NCI-H2107 treated with DMSO at 0.1 percent for 48 hours (cell line): ENCODE results near the gene ENTR1.
A peak's percentile ranks its signal among the peaks of the same experiment; 100 is the strongest.

ENCODE experiments used
- DNase-seq: peaks from one replicate; lab custom pipeline; 2025; ENCODE audit not compliant: unreplicated experiment; lab: John Stamatoyannopoulos, UW

Gene ENTR1, protein sequence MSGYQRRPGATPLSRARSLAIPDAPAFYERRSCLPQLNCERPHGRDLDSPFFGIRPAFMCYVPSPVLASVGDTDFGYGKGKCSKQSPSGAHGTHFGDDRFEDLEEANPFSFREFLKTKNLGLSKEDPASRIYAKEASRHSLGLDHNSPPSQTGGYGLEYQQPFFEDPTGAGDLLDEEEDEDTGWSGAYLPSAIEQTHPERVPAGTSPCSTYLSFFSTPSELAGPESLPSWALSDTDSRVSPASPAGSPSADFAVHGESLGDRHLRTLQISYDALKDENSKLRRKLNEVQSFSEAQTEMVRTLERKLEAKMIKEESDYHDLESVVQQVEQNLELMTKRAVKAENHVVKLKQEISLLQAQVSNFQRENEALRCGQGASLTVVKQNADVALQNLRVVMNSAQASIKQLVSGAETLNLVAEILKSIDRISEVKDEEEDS

DNA sequence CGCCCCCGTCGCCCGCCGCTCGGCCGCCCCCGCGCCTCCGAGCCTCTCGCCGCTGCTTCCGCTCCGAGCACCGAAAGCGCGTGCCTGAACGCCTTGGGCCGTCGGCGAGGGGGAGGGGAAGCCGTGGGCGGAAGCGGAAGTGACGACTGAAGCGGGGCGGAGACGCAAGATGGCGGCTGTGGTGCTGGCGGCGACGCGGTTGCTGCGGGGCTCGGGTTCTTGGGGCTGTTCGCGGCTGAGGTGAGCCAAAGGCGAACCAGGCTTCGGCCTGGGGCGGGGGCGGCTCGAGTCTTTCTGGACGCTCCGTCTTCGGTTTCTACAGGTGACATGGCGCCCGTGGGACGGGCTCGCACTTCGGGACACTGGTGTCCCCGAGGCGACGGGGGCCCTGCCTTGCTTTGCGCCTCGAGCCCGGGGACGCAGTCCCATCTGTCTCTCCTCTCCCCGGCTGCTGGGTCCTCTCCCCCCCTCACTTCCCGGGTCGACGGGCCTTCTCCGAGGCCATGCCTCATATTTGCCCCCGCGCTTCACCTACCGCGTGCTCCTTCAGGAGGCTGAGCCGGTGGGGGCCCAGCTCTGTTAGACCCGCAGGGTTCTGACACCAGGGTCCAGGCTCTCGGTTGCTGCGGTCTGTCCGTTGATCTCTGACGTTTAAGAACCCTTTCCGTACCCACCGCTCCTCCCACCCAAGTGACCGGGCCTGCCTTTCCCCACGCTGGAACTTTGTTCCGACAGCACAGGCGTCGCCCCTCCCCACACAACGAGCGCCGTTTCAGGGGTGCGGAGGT, at the start of gene ENTR1, which contains the start of gene PMPCA:
ENTR1 (minus strand) TSS at position 115 of the 788 bp plus-strand sequence. CDS start 217 bp downstream, outside the sequence.
PMPCA (plus strand) TSS at position 159 of the 788 bp plus-strand sequence; CDS start at position 170, 11 bp downstream.
- DNase-seq: peak; percentile 73

GRCh38 chr9:136459425-136459824, 49.0 kb upstream of the ENTR1 start:
- DNase-seq: no peak

GRCh38 chr9:136457326-136457725, 46.9 kb upstream of the ENTR1 start:
- DNase-seq: no peak

DNA sequence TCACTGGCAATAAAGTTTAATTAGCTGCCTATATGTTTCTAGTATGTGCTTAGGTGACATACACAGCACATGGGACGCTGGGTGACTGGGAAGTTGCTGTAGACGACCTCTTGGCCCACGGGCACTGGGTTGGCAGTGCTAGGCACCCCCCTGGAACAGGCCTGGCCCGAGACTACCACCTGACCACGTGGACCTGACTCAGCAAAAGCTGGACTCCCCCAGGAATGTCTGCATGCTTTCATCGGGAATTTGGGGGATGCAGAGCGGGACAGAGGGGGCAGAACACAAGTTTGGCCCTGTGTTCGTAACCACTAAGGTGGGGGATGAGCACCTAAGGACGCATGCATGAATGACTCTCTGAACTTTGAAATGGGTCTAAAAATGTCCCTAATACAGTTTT, 45.8 kb upstream of the ENTR1 start:
- no peak for DNase-seq

DNA sequence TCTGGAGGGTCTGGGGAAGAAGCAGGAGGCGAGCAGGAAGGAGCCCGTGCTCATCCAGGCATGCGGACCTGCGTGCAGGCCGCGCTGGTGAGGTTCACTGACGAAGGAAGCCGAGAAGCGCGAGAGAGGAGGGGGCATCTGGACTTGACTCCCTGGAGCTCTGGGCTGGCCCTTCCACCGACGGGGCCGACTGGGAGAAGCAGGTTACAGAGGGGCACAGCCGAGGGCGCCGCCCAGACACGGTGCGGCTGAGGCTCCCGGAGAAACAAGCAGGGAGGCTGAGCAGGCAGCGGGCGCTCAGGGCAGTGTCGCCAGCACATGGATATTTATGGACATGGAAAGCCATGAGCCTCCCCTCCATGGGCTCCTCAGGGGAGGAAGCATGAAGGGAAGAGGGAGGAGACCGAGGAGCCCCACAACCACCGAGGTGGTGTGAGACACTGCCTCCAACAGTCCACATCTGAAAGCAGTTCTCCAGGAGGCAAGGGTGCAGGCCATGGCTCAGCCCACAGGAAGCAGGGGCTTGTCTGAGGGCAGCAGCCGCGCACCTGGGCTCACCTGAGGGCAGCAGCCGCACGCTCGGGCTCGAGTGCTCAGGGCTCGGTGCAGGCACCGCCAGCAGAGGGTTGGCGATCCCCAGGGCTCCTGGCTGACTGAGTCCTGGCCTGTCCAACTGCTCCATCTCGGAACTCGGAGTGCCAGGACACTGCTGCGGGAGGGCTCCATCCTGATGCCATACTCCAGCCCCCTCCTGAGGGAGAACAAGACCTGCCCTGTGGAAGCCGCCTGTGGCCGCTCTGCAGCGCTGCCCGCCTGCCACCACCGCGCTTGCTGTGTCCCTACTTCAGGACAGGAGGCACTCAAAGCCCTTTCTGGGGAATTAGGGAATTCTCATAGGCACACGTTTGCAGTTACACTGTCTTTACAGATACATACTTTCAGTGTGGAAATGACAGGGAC, 44.9 kb upstream of the ENTR1 start:
- DNase-seq: no peak

DNA sequence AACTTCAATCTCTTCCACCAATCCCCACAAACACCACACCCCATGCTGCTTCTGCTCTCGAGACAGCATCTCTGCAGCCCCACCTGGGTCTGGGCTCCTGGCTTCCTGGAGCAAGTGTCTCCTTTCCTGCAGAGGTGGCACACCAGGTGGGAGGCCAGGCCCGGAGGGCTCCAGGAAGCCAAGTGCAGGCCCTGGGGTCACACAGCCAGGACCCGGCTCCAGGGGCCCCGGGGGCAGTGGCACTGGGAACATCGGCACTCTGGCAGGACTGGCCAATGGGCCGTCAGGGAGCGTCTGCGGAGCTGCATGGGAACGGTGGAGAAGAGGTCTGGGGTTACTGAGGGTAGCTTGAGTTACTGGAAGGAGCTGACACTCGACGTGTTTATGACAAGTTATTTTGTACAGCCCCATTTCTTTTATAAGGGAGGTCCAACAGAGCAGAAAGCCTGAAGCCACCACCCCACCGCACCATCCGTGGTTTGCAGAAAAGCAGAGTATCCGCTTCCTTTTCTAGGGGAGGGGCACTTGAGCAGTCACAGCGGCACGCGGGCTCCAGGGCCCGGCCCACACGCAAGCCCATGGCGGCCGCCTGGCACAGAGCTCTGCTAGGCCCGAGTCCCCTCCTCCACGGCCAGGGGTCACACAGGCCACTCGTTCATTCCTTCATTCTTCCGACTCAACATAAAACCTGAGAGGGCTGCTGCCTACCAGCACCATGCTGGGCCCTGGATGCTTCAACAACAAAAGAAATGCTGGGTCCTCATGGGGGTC, 43.8 kb upstream of the ENTR1 start:
- no peak for DNase-seq

DNA sequence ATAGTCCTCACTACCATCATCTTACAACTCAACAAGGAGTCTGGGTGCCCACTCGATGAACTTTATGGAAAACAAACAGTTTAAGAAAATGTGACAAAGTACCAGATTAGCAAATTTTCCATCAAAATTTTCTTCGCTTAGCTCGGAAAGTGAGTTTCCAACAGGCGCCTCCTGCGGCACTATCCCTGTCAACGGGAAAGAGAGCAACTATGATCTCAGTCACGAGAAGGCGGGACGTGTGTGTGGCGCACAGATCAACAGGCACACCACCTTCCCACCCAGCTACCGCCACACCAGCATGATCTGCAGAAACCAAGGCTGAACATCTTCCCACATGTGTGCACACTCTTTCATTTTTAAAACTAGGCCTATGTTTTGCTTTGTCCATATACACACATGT, 42.9 kb upstream of the ENTR1 start:
- DNase-seq: no peak

GRCh38 chr9:136451221-136451877, 40.9 kb upstream of the ENTR1 start:
- DNase-seq: no peak

GRCh38 chr9:136448655-136449054, 38.2 kb upstream of the ENTR1 start:
- DNase-seq: no peak

GRCh38 chr9:136447173-136447778, 36.9 kb upstream of the ENTR1 start:
- no peak for DNase-seq

DNA sequence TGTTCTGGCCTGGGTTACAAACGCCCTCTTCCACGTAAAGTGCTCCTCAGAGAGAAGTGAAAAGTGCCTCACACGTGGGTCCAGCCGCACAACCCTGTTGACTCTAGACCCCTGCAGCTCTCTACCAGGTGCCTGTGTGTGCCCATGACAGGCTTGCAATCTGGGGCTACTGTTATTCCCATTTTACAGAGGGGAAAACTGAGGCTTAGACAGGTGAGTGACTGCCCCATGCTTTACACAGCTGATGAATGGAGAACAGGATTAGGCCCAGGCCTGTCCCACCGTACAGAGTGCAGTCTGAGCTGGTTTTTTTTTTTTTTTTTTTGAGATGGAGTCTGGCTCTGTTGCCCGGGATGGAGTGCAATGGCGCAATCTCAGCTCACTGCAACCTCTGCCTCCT, 35.4 kb upstream of the ENTR1 start:
- no peak for DNase-seq

DNA sequence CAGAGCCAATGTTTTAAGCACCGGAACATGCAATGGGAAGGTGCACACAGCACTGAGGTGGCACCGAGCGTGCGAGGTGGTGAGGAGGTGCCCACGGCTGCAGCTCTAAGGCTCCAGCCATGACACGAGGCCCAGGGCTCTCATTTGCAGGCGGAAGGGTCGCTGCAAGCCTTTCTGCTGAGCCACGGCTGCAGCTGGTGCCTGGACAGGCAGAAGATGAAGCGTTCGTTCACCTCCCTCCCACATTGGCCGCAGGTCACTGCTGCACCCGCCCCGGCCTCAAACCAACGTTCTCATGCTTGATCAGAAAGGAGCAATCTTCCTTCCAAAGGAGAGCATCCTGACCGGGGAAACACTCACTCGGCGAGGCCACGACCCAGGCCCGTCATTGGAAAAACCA, 33.7 kb upstream of the ENTR1 start:
- DNase-seq: no peak

DNA sequence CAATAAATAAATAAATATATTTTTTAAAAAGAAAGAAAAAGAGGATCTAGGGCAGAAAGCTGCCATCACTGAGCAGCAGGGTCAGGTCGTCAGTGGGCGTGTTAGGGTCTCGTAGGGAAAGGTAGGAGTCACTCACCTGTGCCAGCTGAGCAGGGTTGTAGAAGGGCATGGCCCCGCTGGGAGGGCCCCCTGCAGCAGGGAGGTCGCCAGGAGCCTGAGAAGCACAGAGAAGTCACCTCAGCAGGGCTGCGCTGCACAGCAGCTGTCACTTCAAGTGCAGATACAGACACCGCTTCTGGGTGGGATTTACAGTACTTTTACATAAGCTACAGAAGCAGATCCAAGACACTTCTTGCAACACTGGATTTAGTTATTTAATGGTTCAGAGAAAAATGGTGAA, 33.3 kb upstream of the ENTR1 start:
- no peak for DNase-seq

DNA sequence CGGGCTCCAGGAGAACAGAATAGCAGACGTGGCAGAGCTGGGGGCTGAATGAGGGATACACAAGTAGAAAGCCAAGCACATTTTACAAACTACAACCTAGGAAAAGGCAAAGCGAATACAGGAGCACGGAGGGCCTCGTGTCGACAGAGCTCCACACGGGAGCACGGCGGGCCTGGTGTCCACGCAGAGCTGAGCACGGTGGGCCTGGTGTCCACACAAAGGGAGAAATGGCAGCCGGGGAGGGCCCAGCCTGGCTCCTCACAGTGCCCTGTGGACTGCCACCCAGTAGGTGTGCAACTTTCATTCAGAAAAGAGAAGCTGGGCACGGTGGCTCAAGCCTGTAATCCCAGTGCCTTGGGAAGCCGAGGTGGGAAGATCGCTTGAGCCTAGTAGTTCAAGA, 32.7 kb upstream of the ENTR1 start:
- DNase-seq: no peak

GRCh38 chr9:136442265-136442664, 31.9 kb upstream of the ENTR1 start:
- no peak for DNase-seq

DNA sequence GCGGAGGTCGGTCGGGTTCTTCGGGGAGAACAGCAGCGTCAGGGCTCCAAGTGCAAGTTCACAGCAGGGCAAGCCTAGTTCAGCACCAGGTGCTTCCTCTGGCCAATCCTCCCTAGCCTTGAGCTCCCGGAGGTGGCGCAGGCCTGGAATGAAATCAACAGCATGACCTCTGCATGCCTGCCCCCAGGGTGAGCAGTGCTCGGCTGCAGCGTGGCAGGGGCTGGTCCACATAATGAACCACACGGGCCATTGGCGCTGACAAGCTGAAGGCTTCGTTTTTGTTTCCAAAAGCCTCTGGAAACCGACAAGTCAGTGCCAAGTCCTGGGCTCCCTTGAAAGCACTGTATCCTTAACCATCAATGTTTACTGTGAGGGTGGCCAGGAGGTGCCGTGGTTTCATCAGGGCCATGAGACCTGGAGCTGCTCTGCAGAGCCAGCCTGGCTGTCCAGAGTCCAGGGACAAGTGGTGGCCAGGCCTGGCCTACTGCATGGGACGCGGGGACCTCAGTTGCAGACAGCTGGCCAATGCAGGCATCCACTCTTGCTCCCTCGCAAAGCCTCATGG, 31.3 kb upstream of the ENTR1 start:
- no peak for DNase-seq

GRCh38 chr9:136441191-136441680, 30.8 kb upstream of the ENTR1 start:
- DNase-seq: no peak

- DNase-seq: peak; percentile 27
Observed at GRCh38 chr9:136439481-136440408, 29.3 kb upstream of the ENTR1 start, which contains the start of gene INPP5E. Gene INPP5E (minus strand): TSS chr9:136439845. CDS start chr9:136439419, 426 bp downstream.
